Aorta (tissue), 5 donors: Measurements from ENCODE around the gene NPS. TPM values are rescaled to one million over a fixed set of nuclear protein-coding genes. Genes with fewer than 3 reads are reported as not detected.

Source experiments
- ATAC-seq: fragments of 200-7000 bp; cut with Tn5 transposase; one replicate; pipeline ENCODE4 v1.9.1; 2022; ENCODE audit warnings: moderate library complexity; ENCODE audit not compliant: low FRiP score
- DNase-seq, 2 donors: peaks; one replicate each; pipeline ENCODE4 v3.0.0-alpha.2; 2020
- H3K27ac ChIP-seq, 2 donors: one replicate each; pipeline ENCODE4 v1.5.1; 2013; ENCODE audit warnings: low read length in 2 of 2, mild to moderate bottlenecking in 2 of 2, moderate library complexity in 2 of 2, control low read depth in 1 of 2, inconsistent platforms in 1 of 2, low read depth in 1 of 2
- H3K27me3 ChIP-seq, 2 donors: one replicate each; pipeline ENCODE4 v1.6.1; 2013; ENCODE audit warnings: control low read depth in 1 of 2, low read length in 1 of 2, mild to moderate bottlenecking in 1 of 2, moderate library complexity in 1 of 2; ENCODE audit not compliant: insufficient read depth in 2 of 2, control insufficient read depth in 1 of 2
- H3K36me3 ChIP-seq, 2 donors: one replicate each; pipeline ENCODE4 v1.6.1; 2013; ENCODE audit warnings: control low read depth in 1 of 2, low read length in 1 of 2, mild to moderate bottlenecking in 1 of 2; ENCODE audit not compliant: insufficient read depth in 2 of 2, control insufficient read depth in 1 of 2
- H3K4me1 ChIP-seq, 2 donors: one replicate each; pipeline ENCODE4 v1.6.1; 2013; ENCODE audit warnings: low read length in 2 of 2, control low read depth in 1 of 2, mild to moderate bottlenecking in 1 of 2, moderate library complexity in 1 of 2; ENCODE audit not compliant: insufficient read depth in 2 of 2, control insufficient read depth in 1 of 2
- H3K4me3 ChIP-seq, 2 donors: one replicate each; pipeline ENCODE4 v1.5.1; 2013; ENCODE audit warnings: low read length in 2 of 2, control low read depth in 1 of 2, mild to moderate bottlenecking in 1 of 2
- H3K9me3 ChIP-seq: one replicate; pipeline ENCODE4 v1.6.1; 2013; ENCODE audit warnings: mild to moderate bottlenecking, low read length; ENCODE audit not compliant: control insufficient read depth
- WGBS, 2 donors: extraction: QIAGEN DNeasy Blood & Tissue Kit; methylation state at CpG; one replicate each; pipeline ENCODE4 v1.1.7; 2013; 5-methylcytosine and 5-hydroxymethylcytosine counted together
- intact Hi-C, 2 donors: fragments of 100-400 bp; cut with DNase I; formaldehyde crosslinking; loops; one replicate each; pipeline versions ENCODE4 v1.14.2 to v1.15.0; 2022
- polyA plus RNA-seq, 2 donors: library from polyadenylated mRNA; stranded (reverse); fragments of 200-250 nt; gene quantifications; one replicate each; pipeline ENCODE4 v1.2.3, GENCODE V29; 2013
- total RNA-seq, 2 donors: library from RNA; stranded (reverse); fragmentation: NEBNext Ultra II Directional; extraction: Animal tissue kit (Norgen Biotek cat#: 25700); gene quantifications; one replicate each; pipeline ENCODE4 v1.2.1, GENCODE V29; 2021
- donor health status: healthy with polysubstance abuse.
- donor health status: Bipolar disorder and iron deficiency.
- donor health status: DM: no; HTN: no; CAD: no.
- donor health status: DM: no; HTN: no; CAD: no.
- donor health status: DM: yes; HTN: yes; CAD: no.

Gene NPS
- total and polyA plus RNA-seq, 4 donors, result not detected

- H3K4me1 ChIP-seq, result no peaks in the 10 kb centered on the region
- no peaks in the 10 kb centered on the region for H3K36me3 ChIP-seq
- H3K27me3 ChIP-seq, result no peaks in the 10 kb centered on the region
- WGBS, 2 donors, result 87 to 89% methylated on average over 4 of the region's 4 CpGs
- no peak for ATAC-seq
- no peak for DNase-seq
- intact Hi-C loops, result no loop called here
- no peak overlapping the region for H3K27ac ChIP-seq
- no peak overlapping the region for H3K4me3 ChIP-seq
- peaks cover 2% of the 10 kb centered on the region for H3K9me3 ChIP-seq
These were observed 20.1 kb downstream of the NPS start for GRCh38 chr10:127569210-127569609.

GRCh38 chr10:127570036-127570435, 20.9 kb downstream of the NPS start:
- 66 to 76% methylated on average over 3 of the region's 3 CpGs for whole genome bisulfite sequencing, 2 donors

GRCh38 chr10:127571386-127571785, 22.3 kb downstream of the NPS start:
- intact Hi-C loops, result no loop called here
- ATAC-seq, result no peak
- no peak overlapping the region for H3K27ac ChIP-seq

More at GRCh38 chr10:127570036-127570435, 20.9 kb downstream of the NPS start:
- no peaks in the 10 kb centered on the region for H3K36me3 ChIP-seq
- H3K27ac ChIP-seq, result no peak overlapping the region
- no peaks in the 10 kb centered on the region for H3K4me1 ChIP-seq
- no peak for DNase-seq
- peaks cover 2% of the 10 kb centered on the region for H3K9me3 ChIP-seq
- intact Hi-C loops, result no loop called here
- ATAC-seq, result no peak
- H3K27me3 ChIP-seq, result no peaks in the 10 kb centered on the region
- H3K4me3 ChIP-seq, result no peak overlapping the region

DNA sequence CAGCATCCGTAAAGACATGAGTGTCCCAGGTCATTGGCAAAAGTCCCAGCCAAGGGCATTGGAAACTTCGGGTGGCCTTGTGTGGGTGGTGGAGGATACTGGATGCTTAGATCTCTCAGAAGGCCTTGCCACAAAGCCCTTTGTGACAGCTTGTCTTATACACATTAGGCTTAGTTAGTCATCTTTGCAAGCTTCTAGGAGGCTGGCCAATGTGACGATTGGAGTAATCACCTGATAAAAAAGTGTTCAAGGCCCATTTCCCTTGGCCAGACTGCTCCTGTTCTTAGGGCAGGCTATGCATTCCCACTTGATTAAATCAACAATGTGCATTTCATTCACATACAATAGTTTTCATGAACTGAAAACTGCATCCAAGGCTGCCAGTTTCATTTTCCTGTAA, 26.9 kb downstream of the NPS start:
- intact Hi-C loops, result no loop called here
- ATAC-seq (no peak), DNase-seq (no peak)
- no peaks in the 10 kb centered on the region for H3K4me1 ChIP-seq
- no peaks in the 10 kb centered on the region for H3K27me3 ChIP-seq
- no peak overlapping the region for H3K4me3 ChIP-seq
- WGBS, 2 donors, result 50 to 55% methylated on average over 3 of the region's 3 CpGs
- H3K9me3 ChIP-seq, result peaks cover 2% of the 10 kb centered on the region
- H3K36me3 ChIP-seq, result no peaks in the 10 kb centered on the region
- no peak overlapping the region for H3K27ac ChIP-seq

More at GRCh38 chr10:127571386-127571785, 22.3 kb downstream of the NPS start:
- Histone ChIP-seq H3K4me1 (no peaks in the 10 kb centered on the region), H3K9me3 (peaks cover 2% of the 10 kb centered on the region), H3K27me3 (no peaks in the 10 kb centered on the region), H3K36me3 (no peaks in the 10 kb centered on the region), H3K4me3 (no peak overlapping the region)
- WGBS, 2 donors, result 40 to 52% methylated on average over 1 of the region's 1 CpG
- DNase-seq, result no peak

DNA sequence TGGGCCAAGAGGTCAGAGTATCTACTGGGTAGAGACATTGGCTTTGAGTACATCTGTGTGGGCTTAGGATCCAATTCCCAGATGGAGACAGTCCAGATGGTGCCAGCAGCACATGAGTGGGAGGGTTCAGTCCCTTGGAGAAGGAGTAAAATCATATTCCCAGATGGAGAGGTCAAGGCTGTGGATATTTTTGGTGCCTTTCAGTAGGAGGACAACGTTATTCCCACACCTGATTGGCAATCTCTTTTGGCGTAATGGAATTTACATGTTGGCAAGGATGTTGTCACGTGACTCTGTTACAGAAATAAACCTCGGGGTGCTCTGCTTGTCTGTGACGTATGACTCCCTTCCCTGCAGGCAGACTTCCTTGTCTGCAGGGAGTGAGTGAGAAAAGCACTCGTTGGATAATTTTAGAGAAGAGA, 27.6 kb downstream of the NPS start:
- no peak overlapping the region for H3K4me3 ChIP-seq
- 1 to 5% methylated on average over 6 of the region's 6 CpGs for WGBS, 2 donors
- intact Hi-C loops, result no loop called here
- DNase-seq, result no peak
- H3K36me3 ChIP-seq, result no peaks in the 10 kb centered on the region
- no peaks in the 10 kb centered on the region for H3K4me1 ChIP-seq
- peaks cover 2% of the 10 kb centered on the region for H3K9me3 ChIP-seq
- H3K27me3 ChIP-seq, result no peaks in the 10 kb centered on the region
- ATAC-seq, result no peak
- no peak overlapping the region for H3K27ac ChIP-seq

DNA sequence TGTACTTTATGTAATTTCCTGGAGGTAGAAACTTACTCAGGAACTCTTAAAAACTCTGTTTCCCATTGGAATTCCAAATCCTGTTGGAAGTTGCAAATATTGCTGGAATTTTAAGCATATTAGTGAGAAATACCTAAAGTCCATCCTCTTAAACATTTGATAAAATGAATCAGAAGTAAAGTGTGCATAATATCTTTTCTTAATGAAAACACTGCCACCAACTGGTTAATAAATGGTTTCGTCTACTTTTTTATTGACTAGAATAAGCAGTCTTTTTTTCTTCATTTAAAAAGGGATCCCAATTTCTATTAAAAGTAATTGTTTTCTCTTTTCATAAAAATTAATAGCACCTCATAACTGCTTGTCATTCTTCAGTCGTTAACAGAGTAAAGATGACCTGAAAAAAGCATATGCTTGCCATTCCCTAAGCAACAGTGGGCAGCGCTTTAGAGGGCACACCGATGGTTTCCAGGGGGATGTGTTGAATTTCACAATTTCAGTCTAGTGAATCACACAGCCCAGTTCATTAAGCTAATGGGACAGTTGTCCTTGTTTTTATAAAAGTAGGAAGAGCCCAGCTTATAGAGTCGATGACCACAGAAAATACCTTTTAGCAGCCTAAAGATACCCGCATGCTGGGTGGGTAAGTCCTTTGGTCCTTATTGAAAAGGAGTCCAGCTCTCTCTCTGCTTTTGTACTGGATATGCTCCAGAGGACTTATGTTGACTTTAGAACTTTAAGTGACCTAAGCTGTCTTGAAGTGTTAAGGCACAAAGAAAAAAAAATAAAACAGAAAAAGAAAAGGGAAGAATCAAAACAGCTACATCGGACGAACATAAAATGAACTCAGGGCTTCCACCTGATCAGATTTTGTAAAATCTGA, 28.5 kb downstream of the NPS start:
- no peaks in the 10 kb centered on the region for H3K4me1 ChIP-seq
- no peak overlapping the region for H3K4me3 ChIP-seq
- peaks cover 2% of the 10 kb centered on the region for H3K9me3 ChIP-seq
- ATAC-seq, result no peak
- intact Hi-C loops, result no loop called here
- no peaks in the 10 kb centered on the region for H3K27me3 ChIP-seq
- no peaks in the 10 kb centered on the region for H3K36me3 ChIP-seq
- no peak for DNase-seq
- H3K27ac ChIP-seq, result no peak overlapping the region
- WGBS, 2 donors, result 54 to 60% methylated on average over 8 of the region's 8 CpGs

GRCh38 chr10:127578259-127578960, 29.3 kb downstream of the NPS start:
- whole genome bisulfite sequencing, 2 donors, result 56 to 59% methylated on average over 10 of the region's 10 CpGs
- Histone ChIP-seq H3K36me3 (no peaks in the 10 kb centered on the region), H3K27ac (no peak overlapping the region), H3K27me3 (no peaks in the 10 kb centered on the region), H3K4me1 (no peaks in the 10 kb centered on the region), H3K4me3 (no peak overlapping the region), H3K9me3 (no peaks in the 10 kb centered on the region)
- intact Hi-C loops, result no loop called here
- ATAC-seq, result no peak
- no peak for DNase-seq

GRCh38 chr10:127578961-127579305, 29.8 kb downstream of the NPS start:
- Histone ChIP-seq H3K27me3 (no peaks in the 10 kb centered on the region), H3K4me3 (no peak overlapping the region), H3K9me3 (no peaks in the 10 kb centered on the region), H3K27ac (no peak overlapping the region), H3K36me3 (no peaks in the 10 kb centered on the region), H3K4me1 (no peaks in the 10 kb centered on the region)
- 84 to 89% methylated on average over 7 of the region's 7 CpGs for WGBS, 2 donors
- ATAC-seq, result no peak
- intact Hi-C loops, result no loop called here
- DNase-seq, result no peak

DNA sequence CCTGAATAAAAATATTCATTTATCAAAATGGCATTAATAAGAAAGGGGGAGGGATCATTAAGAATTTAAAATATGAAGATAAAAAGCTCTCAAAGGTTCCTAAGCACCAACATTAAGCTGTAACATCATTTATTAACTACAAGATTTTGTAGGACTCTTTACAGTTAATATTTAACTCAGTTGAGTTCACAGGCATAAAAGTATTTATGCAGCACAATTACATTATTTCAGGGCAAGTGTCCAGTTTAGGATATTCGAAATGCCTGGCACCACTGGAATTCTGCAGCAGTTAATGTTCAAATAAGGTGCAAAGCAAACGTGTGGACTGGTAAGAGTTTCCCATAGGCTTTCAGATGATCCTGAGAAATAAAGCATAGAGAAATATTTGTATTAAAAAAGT, 30.5 kb downstream of the NPS start:
- WGBS, 2 donors, result 3 to 8% methylated on average over 2 of the region's 2 CpGs
- no peak for ATAC-seq
- intact Hi-C loops, result no loop called here

More for the DNA sequence above, 30.5 kb downstream of the NPS start:
- H3K9me3 ChIP-seq, result no peaks in the 10 kb centered on the region
- H3K27me3 ChIP-seq, result no peaks in the 10 kb centered on the region
- H3K27ac ChIP-seq, result no peak overlapping the region
- H3K36me3 ChIP-seq, result no peaks in the 10 kb centered on the region
- H3K4me1 ChIP-seq, result no peaks in the 10 kb centered on the region
- H3K4me3 ChIP-seq, result no peak overlapping the region
- DNase-seq, result no peak
